GM12878 (cell line): ENCODE data around the gene EXOC3L4. TPM values are rescaled to one million over a fixed set of nuclear protein-coding genes. Genes with fewer than 3 reads are reported as not detected.

Experiments used
- ATAC-seq: fragments of 200-7000 bp; cut with Tn5 transposase; 3 replicates; pipeline ENCODE4 v1.9.1; 2020; ENCODE audit warnings: mild to moderate bottlenecking, moderate library complexity
- BruUV-seq: library from RNA; stranded (reverse); fragments of 400-500 nt; replicated peaks from 2 replicates; lab custom pipeline; 2021; lab: Mats Ljungman, UMichigan
- CTCF ChIA-PET: fragments of 300-600 bp; sonication (Branson Sonifier 250); formaldehyde crosslinking; extraction: SDS; loops from one replicate; lab custom pipeline; 2021; ENCODE audit warnings: inconsistent platforms; lab: Yijun Ruan, JAX
- POLR2A ChIA-PET: fragments of 350-600 bp; formaldehyde crosslinking; extraction: SDS; loops from one replicate; lab custom pipeline; 2021; ENCODE audit warnings: inconsistent platforms; lab: Charles Lee
- RAD21 ChIA-PET: fragments of 300-600 bp; sonication (Branson Sonifier 250); formaldehyde crosslinking; loops from one replicate; lab custom pipeline; 2023; ENCODE audit warnings: antibody characterized with exemption; ENCODE audit not compliant: unreplicated experiment; lab: Charles Lee
- SMC1A ChIA-PET: fragments of 300-600 bp; sonication (Branson Sonifier 250); formaldehyde crosslinking; loops from one replicate; lab custom pipeline; 2023; ENCODE audit not compliant: unreplicated experiment, uncharacterized antibody; lab: Charles Lee
- DNase-seq: peaks from one replicate; pipeline ENCODE4 v3.0.0-alpha.2; 2011; ENCODE audit warnings: low read depth, low spot score
- FAIRE-seq: peaks from 3 replicates; lab custom pipeline; 2011; peaks lifted over from hg19 to GRCh38; lab: Jason Lieb, UNC
- H2AFZ ChIP-seq: 2 replicates; pipeline ENCODE4 v1.6.0; 2011; ENCODE audit warnings: low read depth, low read length, control low read depth; ENCODE audit not compliant: control insufficient read depth
- H3K27ac ChIP-seq: 2 replicates; pipeline ENCODE4 v1.5.1; 2011; ENCODE audit warnings: control low read depth; ENCODE audit not compliant: control insufficient read depth, insufficient read depth
- H3K27me3 ChIP-seq, 2 experiments: replicated peaks in 1 of 2; 2 replicates each; pipeline versions ENCODE4 v1.6.0 to v1.6.1; 2011; ENCODE audit warnings: low read length in 1 of 2; ENCODE audit not compliant: control insufficient read depth in 2 of 2, insufficient read depth in 2 of 2
- H3K36me3 ChIP-seq, 2 experiments: 2 replicates each; pipeline ENCODE4 v1.5.1; 2011; ENCODE audit warnings: low read length in 1 of 2; ENCODE audit not compliant: control insufficient read depth in 2 of 2, insufficient read depth in 2 of 2
- H3K4me1 ChIP-seq: 2 replicates; pipeline ENCODE4 v1.6.1; 2011; ENCODE audit warnings: mild to moderate bottlenecking, low read length, moderate library complexity, mixed read lengths; ENCODE audit not compliant: control insufficient read depth, insufficient read depth
- H3K4me2 ChIP-seq: 2 replicates; pipeline ENCODE4 v1.6.0; 2011; ENCODE audit warnings: control low read depth; ENCODE audit not compliant: control insufficient read depth, insufficient read depth
- H3K4me3 ChIP-seq: fragments of 200-600 bp; sonication (generic); 2 replicates; pipeline ENCODE4 v1.5.1; 2016
- H3K79me2 ChIP-seq: 2 replicates; pipeline ENCODE4 v1.6.0; 2011; ENCODE audit warnings: low read length; ENCODE audit not compliant: control insufficient read depth, insufficient read depth
- H3K9ac ChIP-seq: 2 replicates; pipeline ENCODE4 v1.8.0; 2011; ENCODE audit warnings: low read length, control low read depth, mixed read lengths; ENCODE audit not compliant: control insufficient read depth, insufficient read depth
- H3K9me3 ChIP-seq: replicated peaks from 3 replicates; pipeline ENCODE4 v1.5.1; 2011; ENCODE audit warnings: mild to moderate bottlenecking, low read length; ENCODE audit not compliant: control insufficient read depth, insufficient read depth
- H4K20me1 ChIP-seq: 2 replicates; pipeline ENCODE4 v1.6.0; 2011; ENCODE audit not compliant: control insufficient read depth, insufficient read depth
- BMI1 ChIP-seq: fragments of 450-650 bp; IDR thresholded peaks from 2 replicates; pipeline ENCODE4 v1.6.1; 2016; ENCODE audit warnings: mild to moderate bottlenecking, moderate library complexity, borderline replicate concordance
- FOS ChIP-seq: IDR thresholded peaks from 3 replicates; pipeline ENCODE4 v1.6.1; 2011; ENCODE audit warnings: borderline replicate concordance; ENCODE audit not compliant: insufficient read length; ENCODE audit errors: extremely low read depth
- IKZF2 ChIP-seq, 2 experiments: fragments of 450-650 bp; IDR thresholded peaks; 2 replicates each; pipeline ENCODE4 v1.6.1; 2017; ENCODE audit warnings: mild to moderate bottlenecking in 2 of 2, moderate library complexity in 2 of 2
- IRF5 ChIP-seq: fragments of 450-650 bp; IDR thresholded peaks from 2 replicates; pipeline ENCODE4 v1.6.1; 2017; ENCODE audit warnings: borderline replicate concordance
- JUNB ChIP-seq: IDR thresholded peaks from 2 replicates; pipeline ENCODE4 v1.6.1; 2016; ENCODE audit warnings: antibody characterized with exemption, mild to moderate bottlenecking
- KDM1A ChIP-seq: fragments of 200-600 bp; sonication (generic); IDR thresholded peaks from 2 replicates; pipeline ENCODE4 v1.6.1; 2016; ENCODE audit warnings: borderline replicate concordance
- KLF5 ChIP-seq: fragments of 450-650 bp; IDR thresholded peaks from 2 replicates; pipeline ENCODE4 v1.6.1; 2014; ENCODE audit warnings: mild to moderate bottlenecking; ENCODE audit not compliant: partially characterized antibody
- LARP7 ChIP-seq: fragments of 450-650 bp; IDR thresholded peaks from 2 replicates; pipeline ENCODE4 v1.6.1; 2017; ENCODE audit warnings: mild to moderate bottlenecking
- MEF2B ChIP-seq: fragments of 450-650 bp; IDR thresholded peaks from 2 replicates; pipeline ENCODE4 v1.6.1; 2018; ENCODE audit warnings: mild to moderate bottlenecking, moderate library complexity; ENCODE audit not compliant: partially characterized antibody, poor library complexity, severe bottlenecking
- MTA3 ChIP-seq: IDR thresholded peaks from 2 replicates; pipeline ENCODE4 v1.6.1; 2012; ENCODE audit warnings: low read length, inconsistent platforms, borderline replicate concordance
- MYC ChIP-seq: IDR thresholded peaks from 2 replicates; pipeline ENCODE4 v1.6.1; 2011; ENCODE audit warnings: mild to moderate bottlenecking, low read length, moderate library complexity, inconsistent platforms; ENCODE audit not compliant: insufficient read depth, insufficient replicate concordance, insufficient read length, severe bottlenecking
- PKNOX1 ChIP-seq: fragments of 450-650 bp; IDR thresholded peaks from 2 replicates; pipeline ENCODE4 v1.6.1; 2016; ENCODE audit warnings: mild to moderate bottlenecking
- RBBP5 ChIP-seq: fragments of 200-600 bp; sonication (generic); conservative IDR thresholded peaks from 2 replicates; pipeline ENCODE4 v1.6.1; 2016
- SMC3 ChIP-seq: IDR thresholded peaks from 2 replicates; pipeline ENCODE4 v1.6.1; 2011; ENCODE audit warnings: low read length, improper control_type of control experiment, borderline replicate concordance
- YBX1 ChIP-seq: fragments of 450-650 bp; IDR thresholded peaks from 2 replicates; pipeline ENCODE4 v1.6.1; 2016; ENCODE audit warnings: antibody characterized with exemption
- YY1 ChIP-seq: IDR thresholded peaks from 2 replicates; pipeline ENCODE4 v1.6.1; 2011; ENCODE audit warnings: low read depth, mild to moderate bottlenecking, low read length
- ZBTB11 ChIP-seq: fragments of 450-650 bp; formaldehyde crosslinking; IDR thresholded peaks from 2 replicates; pipeline ENCODE4 v1.5.0; 2022; ENCODE audit warnings: mild to moderate bottlenecking, missing genetic modification characterization
- WGBS: methylation state at CpG from one replicate; pipeline ENCODE4 v1.1.6; 2016; ENCODE audit warnings: low lambda C conversion rate; ENCODE audit not compliant: insufficient replicate concordance, insufficient coverage; ENCODE audit errors: missing lambda C conversion rate; 5-methylcytosine and 5-hydroxymethylcytosine counted together
- in situ Hi-C: fragments of 300-500 bp; cut with MboI; formaldehyde crosslinking; loops from 9 replicates; pipeline ENCODE4 v1.14.3; 2018; ENCODE audit warnings: mixed read lengths
- intact Hi-C: fragments of 100-400 bp; cut with micrococcal nuclease; formaldehyde crosslinking; loops from one replicate; pipeline ENCODE4 v1.14.2; 2022; ENCODE audit not compliant: unreplicated experiment
- polyA plus RNA-seq, 11 experiments: library from polyadenylated mRNA; depleted of rRNA in 4 of 11; unstranded in 6 of 11; stranded (reverse) in 5 of 11; fragments of >200 nt; fragmentation: Nextera tagmentation in 4 of 11; fragmentation: Illumina TruSeq in 1 of 11; extraction: Ambion mirVana in 4 of 11; extraction: Trizol in 1 of 11; gene quantifications; 1 replicate in 1 of 11; 2 replicates in 10 of 11; pipeline versions ENCODE4 v1.2.1 to v1.2.3, GENCODE V29; 2011 to 2016; ENCODE audit warnings: inconsistent platforms in 2 of 11, missing spikeins in 2 of 11, low read depth in 1 of 11
- total RNA-seq, 4 experiments: library from RNA; depleted of rRNA in 3 of 4; stranded (reverse); fragments of >200 nt in 3 of 4; fragmentation: Illumina TruSeq in 1 of 4; extraction: Trizol in 1 of 4; gene quantifications; 2 replicates each; pipeline versions ENCODE4 v1.2.1 to v1.2.3, GENCODE V29; 2013 to 2021

EXOC3L4 gene
- total and polyA plus RNA-seq, 10 of the 15 experiments (the other 5 are each of a cell fraction or from before 2014, with no cell fraction given), result not detected

GRCh38 chr14:103111232-103111868 is 16.8 kb downstream of the EXOC3L4 start:
- Histone ChIP-seq H4K20me1 (no peaks in the 10 kb centered on the region), H2AFZ (no peak overlapping the region), H3K79me2 (no peaks in the 10 kb centered on the region), H3K4me1 (peaks cover 68% of the 10 kb centered on the region), H3K4me3 (no peak overlapping the region), H3K27ac (peak overlapping the region; percentile 79), H3K27me3 (no peaks in the 10 kb centered on the region), H3K9me3 (no peaks in the 10 kb centered on the region), H3K4me2 (peak overlapping the region; percentile 54), H3K9ac (peak overlapping the region; percentile 59), H3K36me3 (no peaks in the 10 kb centered on the region)
- intact Hi-C loops (no loop called here), in situ Hi-C loops (no loop called here)
- RAD21 ChIA-PET, result interaction anchor here (1.6 to 4.2 kb wide), 2 partner anchors 15 to 30 kb away, joined by 3 to 40 read pairs; no protein-coding TSS in a partner anchor
- DNase-seq (no peak), ATAC-seq (peak; percentile 64), FAIRE-seq (no peak)
- SMC1A ChIA-PET, result interaction anchor here (4.9 kb wide), 1 partner anchor 30 kb away, joined by 22 read pairs; no protein-coding TSS in a partner anchor
- no TSS peak for BruUV-seq
- 18% methylated on average over 6 of the region's 6 CpGs for WGBS
- CTCF ChIA-PET, result interaction anchor here (4.1 kb wide), 1 partner anchor 29 kb away, joined by 32 read pairs; no protein-coding TSS in a partner anchor
- POLR2A ChIA-PET, result interaction anchor here (0.5 to 1.0 kb wide), 4 partner anchors 8 to 223 kb away, joined by 3 to 6 read pairs (median 4); partner anchors contain the start of gene EIF5
- TF ChIP-seq MEF2B (no peak), IKZF2 (IDR thresholded peaks at IDR 0.05) (peak; percentile 86 to 93), YY1 (0 out of 2 replicates have a peak, but pooled peaks have one; percentile 22), SMC3 (no peak), RBBP5 (no peak), BMI1 (no peak), KDM1A (no peak), PKNOX1 (peak; percentile 71), FOS (no peak), MTA3 (no peak), YBX1 (no peak), ZBTB11 (no peak), MYC (no peak), IRF5 (no peak), LARP7 (no peak), KLF5 (no peak), JUNB (no peak)
